ENCODE data around the gene OLA1. TPM values are rescaled to one million over a fixed set of nuclear protein-coding genes. Genes with fewer than 3 reads are reported as not detected.
"Not testable (repeated sequence)": the region's sequence is repeated elsewhere in the genome, so short reads cannot be mapped to it uniquely, and the experiment has no call there.

Gene OLA1
- total RNA-seq, 4 donors from 2014 or later: 8.5 to 68.2 (median 43.2) TPM

- H3K27me3 ChIP-seq: peaks cover 0 to 6% of the 10 kb centered on the region in 2 donors
- TF ChIP-seq CTCF (IDR thresholded peaks at IDR 0.05) (no peak), POLR2A (IDR thresholded peaks at IDR 0.05) (no peak)
- H3K36me3 ChIP-seq: no peaks in the 10 kb centered on the region
- no peak for DNase-seq
- H3K9me3 ChIP-seq: no peaks in the 10 kb centered on the region
- H3K4me1 ChIP-seq: no peaks in the 10 kb centered on the region
- no peak overlapping the region for H3K27ac ChIP-seq
- no peak overlapping the region for H3K4me3 ChIP-seq
- intact Hi-C loops (cut with DNase I; ENCODE audit: low total_unique reads): no loop called here
Observed at GRCh38 chr2:174280596-174280995, 32.3 kb upstream of the OLA1 start.

- DNase-seq; H3K4me3 ChIP-seq; H3K36me3 ChIP-seq; H3K27ac ChIP-seq; intact Hi-C loops (cut with DNase I; ENCODE audit: low total_unique reads); H3K4me1 ChIP-seq; H3K27me3 ChIP-seq; H3K9me3 ChIP-seq: not testable (repeated sequence)
Observed at GRCh38 chr2:174270263-174270662, 21.9 kb upstream of the OLA1 start.

- H3K4me3 ChIP-seq: no peak overlapping the region
Observed at GRCh38 chr2:174266288-174266687, 18.0 kb upstream of the OLA1 start.

GRCh38 chr2:174263997-174264396, 15.7 kb upstream of the OLA1 start:
- H3K9me3 ChIP-seq: no peaks in the 10 kb centered on the region
- H3K27ac ChIP-seq: no peak overlapping the region
- no peaks in the 10 kb centered on the region for H3K4me1 ChIP-seq
- TF ChIP-seq CTCF (IDR thresholded peaks at IDR 0.05) (no peak), POLR2A (IDR thresholded peaks at IDR 0.05) (no peak)
- no peaks in the 10 kb centered on the region for H3K36me3 ChIP-seq
- no peak for DNase-seq
- intact Hi-C loops (cut with DNase I; ENCODE audit: low total_unique reads): no loop called here
- H3K27me3 ChIP-seq: no peaks in the 10 kb centered on the region
- H3K4me3 ChIP-seq: no peak overlapping the region

More at GRCh38 chr2:174266288-174266687, 18.0 kb upstream of the OLA1 start:
- Histone ChIP-seq H3K27ac (no peak overlapping the region), H3K36me3 (no peaks in the 10 kb centered on the region), H3K27me3 (no peaks in the 10 kb centered on the region), H3K9me3 (no peaks in the 10 kb centered on the region), H3K4me1 (no peaks in the 10 kb centered on the region)
- TF ChIP-seq POLR2A (IDR thresholded peaks at IDR 0.05): no peak
- no peak for TF ChIP-seq CTCF (IDR thresholded peaks at IDR 0.05)
- no peak for DNase-seq
- intact Hi-C loops (cut with DNase I; ENCODE audit: low total_unique reads): no loop called here

GRCh38 chr2:174259981-174260380, 11.6 kb upstream of the OLA1 start:
- Histone ChIP-seq H3K36me3 (no peaks in the 10 kb centered on the region), H3K4me1 (no peaks in the 10 kb centered on the region), H3K27me3 (no peaks in the 10 kb centered on the region), H3K9me3 (no peaks in the 10 kb centered on the region), H3K27ac (no peak overlapping the region), H3K4me3 (no peak overlapping the region)
- no peak for TF ChIP-seq CTCF (IDR thresholded peaks at IDR 0.05)
- intact Hi-C loops (cut with DNase I; ENCODE audit: low total_unique reads): no loop called here
- DNase-seq: no peak

- intact Hi-C loops (cut with DNase I; ENCODE audit: low total_unique reads): no loop called here
- Histone ChIP-seq H3K36me3 (no peaks in the 10 kb centered on the region), H3K27me3 (no peaks in the 10 kb centered on the region), H3K4me1 (no peaks in the 10 kb centered on the region), H3K4me3 (no peak overlapping the region), H3K27ac (no peak overlapping the region), H3K9me3 (no peaks in the 10 kb centered on the region)
- DNase-seq: no peak
- TF ChIP-seq CTCF (IDR thresholded peaks at IDR 0.05): no peak
- TF ChIP-seq POLR2A (IDR thresholded peaks at IDR 0.05): no peak
Observed at GRCh38 chr2:174254267-174254666, 5.9 kb upstream of the OLA1 start.

Data from uterus (tissue), 4 donors.